ENCODE results near the gene TSPAN15.
"Not testable (repeated sequence)": the region's sequence is repeated elsewhere in the genome, so short reads cannot be mapped to it uniquely, and the experiment has no call there.

The TSPAN15 gene

DNA sequence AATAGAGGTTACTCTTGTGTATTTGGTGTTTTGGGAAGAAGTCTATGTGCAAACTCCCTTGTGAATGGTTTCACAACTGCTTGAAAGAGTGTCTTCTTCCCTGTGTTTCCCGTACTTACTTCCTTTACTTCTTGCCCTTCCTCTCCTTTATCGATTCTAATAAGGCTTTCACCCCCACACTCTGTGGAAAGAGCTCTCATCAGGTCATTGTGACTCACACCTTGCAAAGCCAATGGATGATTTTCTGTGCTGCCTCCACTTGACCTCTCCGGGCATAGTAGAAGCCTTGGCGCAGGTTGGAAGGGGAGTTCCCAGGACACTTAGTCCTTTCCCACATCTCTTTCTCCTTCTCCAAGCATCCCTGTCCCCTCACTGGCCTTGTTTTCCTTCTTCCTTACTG, 6.2 kb upstream of the TSPAN15 start:
- CTCF ChIA-PET, result interaction anchor here (0.8 kb wide), 1 partner anchor 38 kb away, joined by 3 read pairs; no protein-coding TSS in a partner anchor

DNA sequence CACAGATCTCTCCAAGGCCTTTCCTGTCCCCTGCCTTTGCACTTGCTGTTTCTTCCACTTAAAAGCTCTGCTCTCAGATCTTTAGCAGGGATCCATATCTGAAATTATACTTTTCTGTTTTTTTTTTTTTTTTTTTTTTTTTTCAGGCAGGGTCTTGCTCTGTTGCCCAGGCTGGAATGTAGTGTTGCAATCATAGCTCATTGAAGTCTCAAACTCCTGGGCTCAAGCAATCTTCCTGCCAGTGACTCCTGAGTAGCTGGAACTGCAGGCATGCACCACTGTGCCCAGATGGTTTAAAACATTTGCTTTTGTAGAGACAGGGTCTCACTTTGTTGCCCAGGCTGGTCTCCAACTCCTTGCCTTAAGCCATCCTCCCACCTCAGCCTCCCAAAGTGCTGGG, 5.0 kb upstream of the TSPAN15 start:
- TF ChIP-seq SP1 (IDR thresholded peaks at IDR 0.05) (no peak), LEF1 (IDR thresholded peaks at IDR 0.05; ENCODE audit: borderline replicate concordance) (no peak), BHLHE40 (IDR thresholded peaks at IDR 0.05; ENCODE audit: borderline replicate concordance) (no peak), NFRKB (IDR thresholded peaks at IDR 0.05) (no peak), CTBP1 (IDR thresholded peaks at IDR 0.05; ENCODE audit: borderline replicate concordance) (no peak), ZNF384 (IDR thresholded peaks at IDR 0.05) (no peak; the same call in 1 of the 2 replicates), FOXA1 (IDR thresholded peaks at IDR 0.05) (no peak), SUZ12 (IDR thresholded peaks at IDR 0.05) (no peak)
- TF ChIP-seq, protein P1, sequence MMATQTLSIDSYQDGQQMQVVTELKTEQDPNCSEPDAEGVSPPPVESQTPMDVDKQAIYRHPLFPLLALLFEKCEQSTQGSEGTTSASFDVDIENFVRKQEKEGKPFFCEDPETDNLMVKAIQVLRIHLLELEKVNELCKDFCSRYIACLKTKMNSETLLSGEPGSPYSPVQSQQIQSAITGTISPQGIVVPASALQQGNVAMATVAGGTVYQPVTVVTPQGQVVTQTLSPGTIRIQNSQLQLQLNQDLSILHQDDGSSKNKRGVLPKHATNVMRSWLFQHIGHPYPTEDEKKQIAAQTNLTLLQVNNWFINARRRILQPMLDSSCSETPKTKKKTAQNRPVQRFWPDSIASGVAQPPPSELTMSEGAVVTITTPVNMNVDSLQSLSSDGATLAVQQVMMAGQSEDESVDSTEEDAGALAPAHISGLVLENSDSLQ (IDR thresholded peaks at IDR 0.05), result no peak
- ChIA-PET CTCF (interaction anchor here (0.9 to 1.1 kb wide), 2 partner anchors 38 to 61 kb away, joined by 3 read pairs; no protein-coding TSS in a partner anchor), POLR2A (no interaction called here)
- no peak for DNase-seq (ENCODE audit: extremely low spot score)

More for the DNA sequence above, 6.2 kb upstream of the TSPAN15 start:
- TF ChIP-seq NFRKB (IDR thresholded peaks at IDR 0.05) (no peak), SP1 (IDR thresholded peaks at IDR 0.05) (no peak), ZNF384 (IDR thresholded peaks at IDR 0.05) (no peak), L3MBTL2 (conservative IDR thresholded peaks at IDR 0.05) (no peak), ARNT (IDR thresholded peaks at IDR 0.05) (no peak), FOXA1 (IDR thresholded peaks at IDR 0.05) (no peak), BHLHE40 (IDR thresholded peaks at IDR 0.05; ENCODE audit: borderline replicate concordance) (no peak), LEF1 (IDR thresholded peaks at IDR 0.05; ENCODE audit: borderline replicate concordance) (no peak), TARDBP (IDR thresholded peaks at IDR 0.05) (no peak), FOXK2 (IDR thresholded peaks at IDR 0.05) (no peak), CTBP1 (IDR thresholded peaks at IDR 0.05; ENCODE audit: borderline replicate concordance) (no peak), FOXM1 (IDR thresholded peaks at IDR 0.05; ENCODE audit: borderline replicate concordance) (no peak)
- TF ChIP-seq, protein P1 (IDR thresholded peaks at IDR 0.05), result no peak
- DNase-seq (ENCODE audit: extremely low spot score), result no peak
- POLR2A ChIA-PET, result no interaction called here

DNA sequence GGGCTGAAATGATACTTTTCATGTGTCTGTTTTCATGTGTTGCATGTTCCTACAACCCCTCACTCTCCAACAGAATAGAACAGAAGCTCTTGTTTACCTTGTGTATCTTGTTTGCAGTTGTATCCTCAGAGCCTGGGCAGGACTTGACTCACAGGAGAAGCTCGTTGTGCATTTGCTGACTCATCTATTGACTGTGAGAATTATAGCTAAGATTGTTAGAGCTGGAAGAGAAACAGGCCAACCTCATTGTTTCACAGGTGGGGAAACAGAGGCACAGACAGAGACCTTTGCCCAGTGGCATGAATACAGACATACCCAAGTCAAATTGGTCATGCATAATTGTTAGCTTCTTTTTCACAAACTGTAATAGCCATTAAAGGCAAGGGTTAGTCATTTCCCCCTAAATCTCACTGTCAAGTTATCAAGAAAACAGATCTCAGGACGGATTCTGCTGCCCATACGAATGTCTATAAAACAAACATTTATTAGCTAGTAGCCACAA, 4.6 kb upstream of the TSPAN15 start:
- ChIA-PET CTCF (interaction anchor here (0.5 to 1.1 kb wide), 4 partner anchors 39 to 507 kb away, joined by 3 read pairs; no protein-coding TSS in a partner anchor), POLR2A (interaction anchor here (1.2 kb wide), 1 partner anchor 8 kb away, joined by 5 read pairs; no protein-coding TSS in a partner anchor)
- TF ChIP-seq LEF1 (IDR thresholded peaks at IDR 0.05; ENCODE audit: borderline replicate concordance), result no peak
- no peak for TF ChIP-seq L3MBTL2 (conservative IDR thresholded peaks at IDR 0.05)
- no peak for TF ChIP-seq FOXK2 (IDR thresholded peaks at IDR 0.05)
- TF ChIP-seq HDGF (IDR thresholded peaks at IDR 0.05; ENCODE audit: borderline replicate concordance), result no peak
- no peak for TF ChIP-seq SP1 (IDR thresholded peaks at IDR 0.05)
- no peak for TF ChIP-seq ZNF384 (IDR thresholded peaks at IDR 0.05)
- no peak for TF ChIP-seq NFRKB (IDR thresholded peaks at IDR 0.05)
- no peak for TF ChIP-seq CTBP1 (IDR thresholded peaks at IDR 0.05; ENCODE audit: borderline replicate concordance)
- no peak for TF ChIP-seq FOXA1 (IDR thresholded peaks at IDR 0.05)
- TF ChIP-seq, protein P1 (IDR thresholded peaks at IDR 0.05), result no peak
- no peak for TF ChIP-seq BHLHE40 (IDR thresholded peaks at IDR 0.05; ENCODE audit: borderline replicate concordance)
- no peak for TF ChIP-seq SUZ12 (IDR thresholded peaks at IDR 0.05)
- TF ChIP-seq ARNT (IDR thresholded peaks at IDR 0.05), result no peak
- no peak for TF ChIP-seq FOXM1 (IDR thresholded peaks at IDR 0.05; ENCODE audit: borderline replicate concordance)
- no peak for TF ChIP-seq TARDBP (IDR thresholded peaks at IDR 0.05)
- no peak for TF ChIP-seq ELF4 (IDR thresholded peaks at IDR 0.05)
- no peak for DNase-seq (ENCODE audit: extremely low spot score)

DNA sequence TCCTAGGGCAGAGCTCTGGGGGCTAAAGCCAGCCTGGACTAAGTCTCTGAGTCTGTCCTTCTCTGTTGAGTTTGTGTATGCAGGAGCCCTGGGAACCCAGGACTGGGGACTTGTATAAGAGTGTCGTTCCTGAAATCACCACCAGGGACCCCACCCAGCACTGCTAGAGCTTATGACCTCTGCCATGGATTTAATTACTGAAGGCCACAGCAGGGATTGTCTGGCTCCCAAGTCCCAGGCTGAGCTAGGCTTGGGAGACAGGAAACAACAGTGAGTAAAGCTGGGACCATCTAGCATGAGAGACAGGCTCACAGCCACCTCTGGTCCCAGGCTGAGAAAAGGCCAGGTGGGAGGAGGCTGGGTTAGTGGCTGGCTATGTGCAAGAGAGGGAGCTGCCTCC, 1.4 kb upstream of the TSPAN15 start:
- ChIA-PET POLR2A (no interaction called here), CTCF (interaction anchor here (0.6 to 2.7 kb wide), 8 partner anchors 11 to 983 kb away, joined by 3 to 11 read pairs (median 4); no protein-coding TSS in a partner anchor)
- no peak for TF ChIP-seq ELF4 (IDR thresholded peaks at IDR 0.05)
- DNase-seq (ENCODE audit: extremely low spot score), result peak; percentile 73

DNA sequence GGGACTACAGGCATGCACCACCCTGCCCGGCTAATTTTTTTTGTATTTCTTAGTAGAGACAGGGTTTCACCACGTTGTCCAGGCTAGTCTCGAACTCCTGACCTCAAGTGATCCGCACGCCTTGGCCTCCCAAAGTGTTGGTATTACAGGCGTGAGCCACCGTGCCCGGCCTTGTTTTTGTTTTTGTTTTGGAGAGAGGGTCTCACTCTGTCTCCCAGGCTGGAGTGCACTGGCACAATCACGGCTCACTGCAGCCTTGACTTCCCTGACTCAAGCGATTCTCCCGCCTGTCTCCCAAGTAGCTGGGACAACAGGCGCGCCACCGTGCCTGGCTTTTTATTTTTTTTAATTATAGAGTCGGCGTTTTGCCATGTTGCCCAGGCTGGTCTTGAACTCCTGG, 870 bp upstream of the TSPAN15 start:
- ChIA-PET CTCF (interaction anchor here (0.6 to 2.7 kb wide), 10 partner anchors 12 to 983 kb away, joined by 3 to 11 read pairs (median 4); no protein-coding TSS in a partner anchor), POLR2A (interaction anchor here (0.8 to 1.4 kb wide), 5 partner anchors 8 to 50 kb away, joined by 3 to 5 read pairs (median 4); no protein-coding TSS in a partner anchor)
- DNase-seq (ENCODE audit: extremely low spot score), result not testable (repeated sequence)

DNA sequence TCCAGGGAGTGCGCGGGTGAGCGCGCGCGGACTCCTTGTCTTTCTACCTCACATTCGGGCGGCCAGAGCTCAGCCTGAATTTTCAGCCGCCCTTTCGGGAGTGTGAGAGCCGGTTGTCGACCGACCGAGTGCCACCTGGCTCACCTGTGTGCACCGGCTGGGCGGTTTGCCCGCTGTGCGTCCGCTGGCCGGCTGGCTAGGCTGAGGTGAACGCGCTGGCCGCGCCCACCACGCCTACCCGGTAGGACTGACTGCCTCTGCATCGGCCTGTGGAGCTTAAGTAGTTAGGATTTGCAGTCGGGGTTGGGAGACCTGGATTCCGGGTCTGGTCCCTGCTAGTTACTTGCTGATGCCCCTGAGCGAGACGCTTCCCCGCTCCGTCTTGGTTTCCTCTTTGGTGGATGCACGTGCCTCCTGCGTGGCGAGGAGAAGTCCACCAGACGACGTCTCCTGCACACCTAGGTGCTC, 553 bp downstream of the TSPAN15 start:
- TF ChIP-seq CTBP1 (IDR thresholded peaks at IDR 0.05; ENCODE audit: borderline replicate concordance) (no peak), FOXM1 (IDR thresholded peaks at IDR 0.05; ENCODE audit: borderline replicate concordance) (no peak), L3MBTL2 (conservative IDR thresholded peaks at IDR 0.05) (peak; percentile 91)
- CTCF ChIA-PET, result interaction anchor here (0.6 to 2.7 kb wide), 6 partner anchors 40 to 126 kb away, joined by 3 to 8 read pairs (median 4); no protein-coding TSS in a partner anchor
- POLR2A ChIA-PET, result interaction anchor here (1.0 to 1.4 kb wide), 3 partner anchors 9 to 50 kb away, joined by 3 to 4 read pairs (median 3); no protein-coding TSS in a partner anchor
- DNase-seq (ENCODE audit: extremely low spot score), result peak; percentile 37

Data from HEK293T (cell line).